Hindlimb muscle (tissue), 1 donor: ENCODE data around the gene MTSS2. TPM values are rescaled to one million over a fixed set of nuclear protein-coding genes. Genes with fewer than 3 reads are reported as not detected.

ENCODE experiments used
- DNase-seq: peaks from one replicate; pipeline ENCODE4 v3.0.0-alpha.2; 2013
- polyA plus RNA-seq: library from polyadenylated mRNA; unstranded; fragments of 120-200 nt; gene quantifications from one replicate; pipeline ENCODE4 v1.2.1, GENCODE V29; 2013; ENCODE audit not compliant: insufficient read length

MTSS2 gene
- polyA plus RNA-seq, 1 donor = 179 TPM

- no peak for DNase-seq
Measured at GRCh38 chr16:70700101-70701020, 14.5 kb upstream of the MTSS2 start.

GRCh38 chr16:70699696-70700095 lies 13.8 kb upstream of the MTSS2 start:
- DNase-seq = no peak

GRCh38 chr16:70698901-70699300 lies 13.0 kb upstream of the MTSS2 start:
- no peak for DNase-seq

GRCh38 chr16:70697594-70698170 lies 11.8 kb upstream of the MTSS2 start:
- DNase-seq = no peak

GRCh38 chr16:70696952-70697593 lies 11.2 kb upstream of the MTSS2 start:
- DNase-seq = no peak

GRCh38 chr16:70696355-70696754 lies 10.5 kb upstream of the MTSS2 start:
- no peak for DNase-seq

GRCh38 chr16:70695331-70696070 lies 9.6 kb upstream of the MTSS2 start:
- DNase-seq = no peak

- DNase-seq = no peak
Measured at GRCh38 chr16:70694868-70695218, 9.0 kb upstream of the MTSS2 start.

GRCh38 chr16:70694088-70694867 lies 8.4 kb upstream of the MTSS2 start:
- DNase-seq = no peak

GRCh38 chr16:70692873-70693671 lies 7.2 kb upstream of the MTSS2 start:
- no peak for DNase-seq

- no peak for DNase-seq
Measured at GRCh38 chr16:70692130-70692872, 6.4 kb upstream of the MTSS2 start.

GRCh38 chr16:70691223-70692129 lies 5.6 kb upstream of the MTSS2 start:
- peak; percentile 85 for DNase-seq

GRCh38 chr16:70689970-70690891 lies 4.4 kb upstream of the MTSS2 start:
- no peak for DNase-seq

GRCh38 chr16:70689035-70689969 lies 3.4 kb upstream of the MTSS2 start:
- no peak for DNase-seq

- no peak for DNase-seq
Measured at GRCh38 chr16:70688246-70688742, 2.4 kb upstream of the MTSS2 start.

GRCh38 chr16:70687671-70688245 lies 1.9 kb upstream of the MTSS2 start:
- DNase-seq = no peak
